Right atrium auricular region (tissue), 2 donors: Measurements from ENCODE around the gene SYPL2. TPM values are rescaled to one million over a fixed set of nuclear protein-coding genes. Genes with fewer than 3 reads are reported as not detected.

Experiments used
- DNase-seq: peaks from one replicate; pipeline ENCODE4 v3.0.0-alpha.2; 2019; ENCODE audit warnings: low spot score
- H3K27ac ChIP-seq, 2 donors: fragments of 200-600 bp; sonication (generic); 1 replicate in 1 of 2; 2 replicates in 1 of 2; pipeline ENCODE4 v1.5.1; 2016 to 2019
- H3K27me3 ChIP-seq, 2 donors: fragments of 200-600 bp; sonication (generic); one replicate each; pipeline versions ENCODE4 v1.5.1 to v1.6.0; 2017 to 2019
- H3K36me3 ChIP-seq: fragments of 200-600 bp; sonication (generic); one replicate; pipeline ENCODE4 v1.5.1; 2016
- H3K4me1 ChIP-seq, 2 donors: fragments of 200-600 bp; sonication (generic); one replicate each; pipeline versions ENCODE4 v1.5.1 to v1.6.0; 2017 to 2019
- H3K4me3 ChIP-seq, 2 donors: fragments of 200-600 bp; sonication (generic); 1 replicate in 1 of 2; 2 replicates in 1 of 2; pipeline ENCODE4 v1.5.1; 2017 to 2019; ENCODE audit warnings: mild to moderate bottlenecking in 1 of 2, moderate library complexity in 1 of 2
- H3K9me3 ChIP-seq, 2 donors: fragments of 200-600 bp; sonication (generic); one replicate each; pipeline ENCODE4 v1.5.1; 2019
- total RNA-seq, 2 donors: library from RNA; depleted of rRNA; stranded (reverse); fragments of >200 nt; gene quantifications; one replicate each; pipeline ENCODE4 v1.1.0, GENCODE V29; 2016
- TF ChIP-seq, protein P1 (sequence below), 2 donors: fragments of 200-600 bp; sonication (generic); IDR thresholded peaks; one replicate each; pipeline ENCODE4 v1.5.1; 2019; ENCODE audit warnings: antibody characterized with exemption in 2 of 2

The SYPL2 gene
- total RNA-seq, 2 donors from 2014 or later: 4.7 to 9.6 TPM

DNA sequence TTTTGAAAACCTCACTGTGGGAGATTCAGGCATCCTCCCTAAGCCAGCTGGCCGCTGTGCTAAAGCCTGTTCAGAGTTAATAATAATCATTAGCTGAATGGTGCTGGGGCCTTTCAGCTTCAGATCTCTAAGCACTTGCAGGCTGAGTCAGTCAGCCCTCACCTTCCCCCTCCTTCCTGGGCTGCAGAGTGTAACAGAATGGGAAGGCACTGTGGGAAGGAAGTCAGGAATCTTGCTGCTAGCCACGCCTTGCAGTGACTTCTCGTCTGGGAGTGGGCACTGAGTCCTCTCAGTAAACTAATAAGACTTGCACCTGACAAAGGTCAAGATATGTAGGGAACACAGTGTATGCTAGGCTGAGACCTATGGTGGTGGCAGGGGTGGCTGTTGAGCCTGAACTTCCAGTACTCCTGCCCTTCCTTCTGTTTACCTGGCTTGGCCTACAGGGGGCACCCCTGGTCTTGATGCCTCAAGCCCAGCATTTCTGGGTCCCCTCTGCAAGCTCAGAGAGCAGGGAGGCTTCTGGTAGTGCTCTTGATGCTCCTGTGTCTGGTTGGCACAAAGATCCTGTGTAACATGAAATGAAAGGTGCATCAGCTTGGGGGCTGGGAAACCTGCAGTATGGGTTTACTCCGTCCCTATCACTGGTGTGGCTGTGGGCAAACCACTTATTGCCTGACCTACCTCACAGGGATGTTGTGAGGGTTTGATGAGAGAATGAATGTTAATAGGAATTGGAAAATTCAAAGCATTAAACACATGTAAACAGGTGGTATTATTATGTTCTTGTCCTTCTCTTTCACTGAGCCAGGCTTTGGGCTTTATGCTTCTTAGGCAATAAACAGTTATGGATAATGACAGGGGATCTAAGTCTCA, 33.6 kb downstream of the SYPL2 start:
- no peaks in the 10 kb centered on the region for H3K27me3 ChIP-seq
- no peaks in the 10 kb centered on the region for H3K9me3 ChIP-seq
- H3K27ac ChIP-seq: no peak overlapping the region
- peaks cover 16% of the 10 kb centered on the region for H3K36me3 ChIP-seq
- TF ChIP-seq, protein P1, sequence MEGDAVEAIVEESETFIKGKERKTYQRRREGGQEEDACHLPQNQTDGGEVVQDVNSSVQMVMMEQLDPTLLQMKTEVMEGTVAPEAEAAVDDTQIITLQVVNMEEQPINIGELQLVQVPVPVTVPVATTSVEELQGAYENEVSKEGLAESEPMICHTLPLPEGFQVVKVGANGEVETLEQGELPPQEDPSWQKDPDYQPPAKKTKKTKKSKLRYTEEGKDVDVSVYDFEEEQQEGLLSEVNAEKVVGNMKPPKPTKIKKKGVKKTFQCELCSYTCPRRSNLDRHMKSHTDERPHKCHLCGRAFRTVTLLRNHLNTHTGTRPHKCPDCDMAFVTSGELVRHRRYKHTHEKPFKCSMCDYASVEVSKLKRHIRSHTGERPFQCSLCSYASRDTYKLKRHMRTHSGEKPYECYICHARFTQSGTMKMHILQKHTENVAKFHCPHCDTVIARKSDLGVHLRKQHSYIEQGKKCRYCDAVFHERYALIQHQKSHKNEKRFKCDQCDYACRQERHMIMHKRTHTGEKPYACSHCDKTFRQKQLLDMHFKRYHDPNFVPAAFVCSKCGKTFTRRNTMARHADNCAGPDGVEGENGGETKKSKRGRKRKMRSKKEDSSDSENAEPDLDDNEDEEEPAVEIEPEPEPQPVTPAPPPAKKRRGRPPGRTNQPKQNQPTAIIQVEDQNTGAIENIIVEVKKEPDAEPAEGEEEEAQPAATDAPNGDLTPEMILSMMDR (IDR thresholded peaks at IDR 0.05): peak in 1 of 2 donors; percentile 34
- no peak for DNase-seq
- H3K4me1 ChIP-seq: peaks cover 0 to 12% of the 10 kb centered on the region in 2 donors
- H3K4me3 ChIP-seq: no peak overlapping the region

DNA sequence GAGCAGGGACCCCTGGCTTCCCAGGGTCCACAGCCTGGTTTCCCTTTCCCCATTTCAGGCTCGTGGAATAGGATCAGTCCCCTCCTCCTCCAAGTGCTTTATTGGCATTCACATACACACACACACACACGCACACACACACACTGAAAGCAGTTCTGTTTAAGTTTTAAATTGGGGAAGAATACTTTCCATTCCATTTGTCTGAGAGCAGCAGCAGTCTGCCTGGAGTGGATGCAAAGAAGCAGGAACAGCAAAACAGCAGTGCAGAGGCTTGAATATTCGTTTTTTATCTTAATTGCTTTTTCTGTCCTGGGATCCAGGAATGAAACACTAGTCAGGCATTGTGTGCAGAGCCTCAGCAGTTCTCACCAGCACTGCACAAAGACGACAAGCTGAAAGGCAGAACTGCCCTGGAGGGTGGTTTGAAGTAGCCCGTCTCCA, 34.6 kb downstream of the SYPL2 start:
- no peaks in the 10 kb centered on the region for H3K27me3 ChIP-seq
- H3K27ac ChIP-seq: no peak overlapping the region
- no peak for DNase-seq
- peaks cover 13% of the 10 kb centered on the region for H3K36me3 ChIP-seq
- no peak overlapping the region for H3K4me3 ChIP-seq
- TF ChIP-seq, protein P1 (IDR thresholded peaks at IDR 0.05): no peak
- H3K9me3 ChIP-seq: no peaks in the 10 kb centered on the region
- peaks cover 0 to 10% of the 10 kb centered on the region in 2 donors for H3K4me1 ChIP-seq

GRCh38 chr1:109501644-109502363, 35.5 kb downstream of the SYPL2 start:
- peaks cover 6% of the 10 kb centered on the region for H3K36me3 ChIP-seq
- no peak overlapping the region for H3K27ac ChIP-seq
- no peaks in the 10 kb centered on the region for H3K9me3 ChIP-seq
- TF ChIP-seq, protein P1 (IDR thresholded peaks at IDR 0.05): no peak
- no peaks in the 10 kb centered on the region for H3K27me3 ChIP-seq
- H3K4me3 ChIP-seq: no peak overlapping the region
- peaks cover 0 to 10% of the 10 kb centered on the region in 2 donors for H3K4me1 ChIP-seq
- DNase-seq: no peak

- Histone ChIP-seq H3K9me3 (no peaks in the 10 kb centered on the region), H3K4me3 (no peak overlapping the region), H3K4me1 (peaks cover 0 to 10% of the 10 kb centered on the region in 2 donors), H3K36me3 (peaks cover 6% of the 10 kb centered on the region), H3K27ac (no peak overlapping the region), H3K27me3 (no peaks in the 10 kb centered on the region)
- no peak for DNase-seq
- TF ChIP-seq, protein P1 (IDR thresholded peaks at IDR 0.05): no peak
Observed at GRCh38 chr1:109502364-109502851, 36.1 kb downstream of the SYPL2 start.

GRCh38 chr1:109503935-109504334, 37.6 kb downstream of the SYPL2 start:
- Histone ChIP-seq H3K27ac (no peak overlapping the region), H3K4me3 (no peak overlapping the region), H3K27me3 (no peaks in the 10 kb centered on the region), H3K9me3 (no peaks in the 10 kb centered on the region), H3K4me1 (peaks cover 0 to 7% of the 10 kb centered on the region in 2 donors), H3K36me3 (no peaks in the 10 kb centered on the region)
- no peak for DNase-seq
- TF ChIP-seq, protein P1 (IDR thresholded peaks at IDR 0.05): no peak
